Activated effector memory CD4-positive, alpha-beta T cell treated with anti-CD3 and anti-CD28 coated beads, Interleukin-2, amount 50 U/mL, for 16 hours (primary cell): ENCODE data around the gene TBC1D5.
"Not testable (repeated sequence)": the region's sequence is repeated elsewhere in the genome, so short reads cannot be mapped to it uniquely, and the experiment has no call there.

Experiments used
- DNase-seq: peaks from one replicate; pipeline ENCODE4 v3.0.0-alpha.2; 2020

TBC1D5 gene

DNA sequence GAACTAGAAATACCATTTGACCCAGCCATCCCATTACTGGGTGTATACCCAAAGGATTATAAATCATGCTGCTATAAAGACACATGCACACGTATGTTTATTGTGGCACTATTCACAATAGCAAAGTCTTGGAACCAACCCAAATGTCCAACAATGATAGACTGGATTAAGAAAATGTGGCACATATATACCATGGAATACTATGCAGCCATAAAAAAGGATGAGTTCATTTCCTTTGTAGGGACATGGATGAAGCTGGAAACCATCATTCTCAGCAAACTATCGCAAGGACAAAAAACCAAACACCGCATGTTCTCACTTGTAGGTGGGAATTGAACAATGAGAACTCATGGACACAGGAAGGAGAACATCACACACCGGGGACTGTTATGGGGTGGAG lies 210.0 kb downstream of the TBC1D5 start:
- not testable (repeated sequence) for DNase-seq

DNA sequence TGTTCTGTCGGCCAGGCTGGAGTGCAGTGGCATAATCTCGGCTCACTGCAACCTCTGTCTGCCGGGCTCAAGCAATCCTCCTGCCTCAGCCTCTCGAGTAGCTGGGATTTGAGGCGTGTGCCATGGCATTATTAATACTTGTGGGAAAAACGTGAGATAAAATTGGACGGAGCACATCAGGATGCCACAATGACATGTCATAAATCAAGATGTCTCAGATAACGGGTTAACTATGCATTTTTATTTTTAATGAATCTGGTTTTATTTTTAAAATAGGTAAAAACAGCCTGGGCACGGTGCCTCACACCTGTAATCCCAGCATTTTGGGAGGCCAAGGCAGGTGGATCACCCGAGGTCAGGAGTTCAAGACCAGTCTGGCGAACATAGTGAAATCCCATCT lies 212.8 kb downstream of the TBC1D5 start:
- DNase-seq: no peak

DNA sequence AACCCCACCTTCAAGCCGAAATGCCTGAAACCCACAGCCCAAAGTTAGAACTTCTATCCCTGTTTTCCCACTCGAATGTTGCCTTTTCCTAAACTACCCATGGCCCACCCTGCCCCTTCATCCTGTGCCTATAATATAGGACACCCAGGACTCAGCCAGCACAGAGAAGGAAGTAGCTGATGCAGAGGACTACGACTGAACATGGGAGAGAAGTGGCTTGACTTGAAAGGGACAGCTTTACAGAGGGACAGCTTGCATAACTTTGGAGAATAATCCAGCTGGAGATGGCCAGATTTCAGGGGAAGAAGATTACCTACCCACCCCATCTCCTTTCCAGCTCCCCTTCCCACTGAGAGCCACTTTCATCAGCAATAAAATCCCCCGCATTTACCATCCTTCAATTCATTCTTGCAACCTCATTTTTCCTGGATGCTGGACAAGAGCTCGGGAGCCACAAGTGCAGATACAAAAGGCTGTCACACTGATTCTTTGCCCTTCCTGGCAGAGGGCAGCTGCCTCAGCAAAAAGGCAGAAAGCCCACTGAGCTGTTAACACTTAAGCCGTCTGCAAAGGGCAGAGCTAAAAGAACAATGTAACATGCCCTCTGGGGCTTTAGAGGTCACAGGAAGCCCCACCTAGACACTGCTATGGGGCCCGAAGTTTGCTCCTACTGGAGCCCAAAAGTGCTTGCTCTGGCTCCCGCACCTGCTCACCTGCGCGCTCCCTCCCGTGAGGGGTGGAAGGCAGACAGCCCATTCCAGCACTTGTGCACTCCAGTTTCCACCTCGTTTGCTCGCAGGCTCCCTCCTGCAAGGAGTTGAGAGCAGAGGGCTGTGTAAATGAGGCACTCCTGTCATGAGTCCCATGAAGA lies 224.0 kb downstream of the TBC1D5 start:
- no peak for DNase-seq

DNA sequence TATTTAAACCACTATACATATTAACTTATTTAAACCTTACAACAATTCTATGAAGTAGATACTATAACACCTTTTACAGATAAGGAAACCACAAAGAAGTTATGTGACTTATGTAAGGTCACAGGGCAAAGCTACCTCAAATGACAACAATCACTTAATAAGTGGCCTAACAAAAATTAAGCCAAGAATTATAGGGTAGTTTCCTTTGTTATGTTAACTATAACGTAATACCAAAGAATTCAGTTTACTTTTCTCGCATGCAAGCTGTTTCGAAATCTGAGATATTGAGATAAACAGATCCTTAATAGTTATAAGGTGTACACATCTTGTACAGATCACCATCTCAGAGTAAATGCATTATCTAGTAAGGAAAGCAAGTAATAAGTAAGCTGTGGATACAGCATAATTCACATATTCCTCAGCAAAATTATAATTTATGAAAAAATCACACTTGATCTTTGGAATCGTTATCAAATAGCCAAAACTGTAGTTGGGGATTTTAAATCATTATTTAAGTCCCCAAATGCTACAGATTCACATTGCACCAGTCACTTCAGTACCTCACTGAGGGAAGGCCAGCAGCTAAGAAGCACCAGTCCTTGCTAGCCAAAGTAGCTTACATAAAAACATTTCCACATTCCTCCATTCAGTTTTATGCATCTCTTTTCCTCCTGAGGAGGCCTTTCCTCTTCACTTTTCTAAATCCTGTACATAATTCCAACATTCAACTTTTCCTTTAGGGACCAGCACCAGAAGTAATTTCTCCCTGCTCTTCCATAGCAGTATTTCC lies 226.8 kb downstream of the TBC1D5 start:
- DNase-seq: no peak

DNA sequence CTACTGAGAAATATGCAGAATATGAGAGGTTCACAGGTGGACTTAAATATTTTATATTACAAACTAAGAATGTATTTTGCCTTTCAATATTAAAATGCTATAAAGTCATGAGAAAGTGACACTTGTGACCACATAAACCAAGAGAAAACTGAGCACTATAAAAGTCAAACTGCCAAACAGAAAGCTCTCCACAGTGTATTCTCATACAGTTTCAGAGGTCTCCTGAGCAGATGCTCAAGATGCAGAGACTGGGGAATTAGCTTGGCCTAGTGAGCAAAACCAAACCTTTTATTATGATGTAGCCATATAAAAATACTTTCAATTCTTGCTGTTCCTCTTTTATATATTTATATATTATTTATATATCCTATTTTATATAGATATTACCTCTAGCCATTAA lies 227.8 kb downstream of the TBC1D5 start:
- DNase-seq: no peak

DNA sequence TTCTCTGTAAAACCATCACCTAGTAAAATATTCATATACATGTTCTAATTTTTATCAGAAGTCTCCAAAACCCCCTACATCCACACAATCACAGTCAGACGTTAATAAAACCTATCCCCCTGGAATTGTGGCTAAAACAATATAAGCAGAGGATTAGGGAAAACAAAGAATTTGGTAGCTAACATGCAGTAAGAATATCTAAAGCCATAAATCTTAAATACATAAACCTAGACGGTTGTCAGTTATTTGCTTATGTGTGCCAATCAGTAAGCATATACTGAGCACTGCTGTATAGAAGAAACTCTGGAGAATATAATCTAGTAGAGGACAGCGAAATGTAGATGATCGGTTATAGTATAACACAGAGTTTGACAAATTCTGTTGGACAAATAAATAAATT lies 232.2 kb downstream of the TBC1D5 start:
- DNase-seq: no peak

DNA sequence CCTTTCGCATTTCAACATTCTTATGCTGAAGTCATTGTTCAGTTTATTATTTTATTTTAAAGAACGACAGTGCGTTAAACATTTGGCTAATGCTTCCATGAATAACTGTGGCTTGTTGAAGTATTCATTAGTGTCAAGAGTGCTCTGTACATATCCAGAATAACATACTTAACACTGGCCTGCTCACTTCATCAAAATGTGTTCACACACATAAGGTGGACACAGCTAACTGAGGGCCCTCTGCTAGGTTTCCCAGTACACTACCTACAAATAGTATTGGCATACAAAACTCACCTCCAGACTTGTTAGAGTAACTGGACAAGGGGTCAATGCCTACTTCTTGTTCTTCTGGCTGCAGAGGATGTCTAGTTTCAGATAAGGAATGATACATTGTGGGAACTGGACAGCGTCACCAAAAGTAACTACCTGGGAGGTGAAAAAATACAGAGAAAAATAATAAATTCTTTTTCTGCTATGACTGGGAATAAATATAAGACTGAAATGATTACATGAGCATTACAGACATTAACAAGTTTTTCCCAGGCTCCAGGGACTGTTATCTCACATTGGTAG lies 234.2 kb downstream of the TBC1D5 start:
- DNase-seq: no peak

DNA sequence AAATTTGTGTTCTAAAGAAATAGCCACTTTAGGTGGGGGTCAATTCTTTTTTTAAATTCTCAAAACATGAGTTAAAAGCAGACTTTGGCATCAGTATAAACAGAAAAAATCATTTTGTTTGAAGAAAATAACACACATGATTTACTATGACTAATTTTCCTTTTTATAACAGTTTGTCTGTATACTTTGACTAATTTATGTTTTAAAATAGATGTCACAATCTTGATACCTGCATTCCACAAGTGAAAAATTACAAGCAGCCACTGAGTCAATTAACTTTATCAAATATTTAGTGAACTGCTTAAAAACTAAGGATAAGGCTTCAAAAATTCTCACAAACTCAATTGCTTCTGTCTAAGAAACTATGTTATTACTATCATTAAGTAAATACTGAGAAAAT lies 235.0 kb downstream of the TBC1D5 start:
- no peak for DNase-seq

DNA sequence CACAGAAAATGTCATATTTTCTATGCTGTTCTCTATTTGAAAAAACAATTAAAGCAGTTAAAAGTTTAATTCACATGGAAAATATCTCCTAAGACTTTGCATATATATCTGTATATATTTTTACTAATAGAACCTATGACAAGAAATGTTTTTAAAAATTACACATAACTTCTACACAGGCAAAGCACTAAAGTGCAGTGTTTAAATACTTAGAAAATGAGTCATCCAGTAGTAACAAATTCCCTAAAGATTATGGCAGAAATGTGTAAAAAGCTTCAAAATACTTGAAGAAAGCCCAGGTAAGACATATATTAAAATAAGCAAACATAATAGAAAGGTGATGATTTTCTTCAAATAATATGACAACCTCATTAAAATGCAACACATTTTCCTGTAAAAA lies 236.6 kb downstream of the TBC1D5 start:
- DNase-seq: no peak

DNA sequence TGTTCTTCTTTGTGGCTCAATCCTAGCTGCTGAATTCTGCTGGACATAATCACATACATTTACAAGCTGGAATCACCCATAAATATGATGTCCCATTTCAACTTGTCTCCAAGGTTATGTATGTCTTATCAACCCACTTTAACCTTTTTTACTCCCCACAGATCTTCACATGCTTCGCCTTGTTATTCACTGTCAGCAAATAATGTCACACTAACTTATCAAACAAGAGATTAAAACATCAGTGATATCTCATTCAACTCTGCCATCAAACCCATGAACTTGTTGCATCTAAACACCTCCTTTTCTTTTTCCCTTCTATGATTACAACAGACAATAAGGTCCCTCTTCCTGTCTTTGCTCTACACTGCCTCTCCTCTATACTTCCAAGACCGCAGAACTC lies 240.7 kb downstream of the TBC1D5 start:
- DNase-seq: no peak

DNA sequence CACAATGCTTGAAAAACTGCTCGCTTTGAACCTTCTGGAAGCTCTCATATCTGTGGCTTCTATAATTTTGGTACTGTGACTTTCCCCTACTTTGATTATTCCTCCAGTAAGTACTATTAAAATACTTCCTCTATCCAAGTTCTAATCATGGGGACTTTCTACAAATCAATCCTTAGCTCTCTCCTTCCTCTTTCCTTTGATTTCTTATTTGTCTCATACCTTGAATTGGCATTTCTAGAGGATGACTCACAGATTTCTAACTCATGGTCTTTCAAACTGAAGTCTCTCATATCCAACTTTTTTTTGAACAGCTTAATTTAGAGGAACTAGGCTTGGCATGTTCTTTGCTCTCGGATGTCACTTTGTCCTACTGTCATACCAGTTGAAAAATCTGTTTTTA lies 241.8 kb downstream of the TBC1D5 start:
- DNase-seq: no peak

DNA sequence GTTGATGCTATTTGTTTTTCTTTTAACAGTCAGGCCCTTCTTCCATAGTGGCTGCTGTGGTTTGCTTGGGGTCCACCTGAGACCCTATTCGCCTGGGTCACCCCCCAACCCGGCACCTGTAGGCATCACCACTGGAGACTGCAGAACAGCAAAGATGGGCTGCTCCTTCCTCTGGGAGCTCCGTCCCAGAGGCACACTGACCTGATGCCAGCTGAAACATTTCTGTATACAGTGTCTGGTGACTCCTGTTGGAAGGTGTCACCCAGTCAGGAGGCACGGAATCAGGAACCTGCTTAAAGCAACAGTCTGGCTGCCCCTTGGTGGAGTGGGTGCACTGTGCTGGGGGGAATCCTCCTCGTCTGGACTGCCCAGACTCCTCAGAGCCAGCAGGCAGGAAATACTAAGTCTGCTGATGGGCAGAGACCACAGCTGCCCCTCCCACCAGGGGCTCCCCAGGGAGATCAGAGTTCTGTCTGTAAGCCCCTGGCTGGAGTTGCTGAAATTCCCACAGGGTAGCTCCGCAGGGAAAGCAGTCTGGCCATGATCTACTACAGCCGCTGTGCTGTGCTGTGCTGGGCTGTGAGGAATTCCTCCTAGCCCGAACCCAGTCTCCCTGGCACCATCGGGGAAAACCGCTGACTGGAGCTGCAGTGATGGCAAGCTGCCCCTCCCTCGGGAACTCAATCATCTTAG lies 248.2 kb downstream of the TBC1D5 start:
- no peak for DNase-seq

DNA sequence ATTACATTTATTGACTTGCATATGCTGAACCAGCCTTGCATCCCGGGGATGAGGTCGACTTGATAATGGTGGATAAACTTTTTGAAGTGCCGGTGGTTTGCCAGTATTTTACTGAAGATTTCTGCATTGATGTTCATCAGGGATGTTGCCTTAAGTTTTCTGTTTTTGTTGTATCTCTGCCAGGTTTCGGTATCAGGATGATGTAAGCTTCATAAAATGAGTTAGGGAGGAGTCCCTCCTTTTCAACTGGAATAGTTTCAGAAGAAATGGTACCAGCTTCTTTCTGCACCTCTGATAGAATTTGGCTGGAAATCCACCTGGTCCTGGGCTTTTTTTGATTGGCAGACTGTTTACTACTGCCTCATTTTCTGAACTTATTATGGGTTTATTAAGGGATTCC lies 250.8 kb downstream of the TBC1D5 start:
- no peak for DNase-seq

DNA sequence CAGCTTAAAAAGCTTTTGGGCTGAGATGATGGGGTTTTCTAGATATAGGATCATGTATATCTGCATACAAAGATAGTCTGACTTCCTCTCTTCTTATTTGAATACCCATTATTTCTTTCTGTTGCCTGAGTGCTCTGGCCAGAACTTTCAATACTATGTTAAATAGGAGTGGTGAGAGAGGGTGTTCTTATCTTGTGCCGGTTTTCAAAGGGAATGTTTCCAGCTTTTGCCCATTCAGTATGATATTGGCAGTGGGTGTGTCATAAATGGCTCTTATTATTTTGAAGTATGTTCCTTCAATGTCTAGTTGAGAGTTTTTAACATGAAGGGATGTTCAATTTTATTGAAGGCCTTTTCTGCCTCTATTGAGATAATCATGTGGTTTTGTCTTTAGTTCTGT lies 251.2 kb downstream of the TBC1D5 start:
- DNase-seq: not testable (repeated sequence)

DNA sequence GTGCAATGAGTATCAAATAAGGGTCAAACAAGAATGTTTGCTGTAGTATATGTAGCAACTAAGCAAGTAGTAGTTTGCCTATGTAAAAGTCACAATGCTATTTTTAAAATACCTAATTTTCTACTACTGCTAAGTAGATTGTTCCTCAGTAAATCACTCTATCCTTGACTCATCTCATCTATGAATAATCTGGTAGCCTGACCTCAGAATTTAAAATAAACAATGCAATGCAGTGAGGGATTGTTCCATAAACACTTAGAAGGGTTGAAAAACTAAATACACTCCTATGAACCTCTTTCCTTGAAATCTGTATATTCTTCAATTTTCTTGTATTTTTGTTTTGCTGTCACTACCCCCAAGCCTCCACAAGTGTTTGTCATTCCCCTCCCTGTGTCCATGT lies 253.3 kb downstream of the TBC1D5 start:
- no peak for DNase-seq

DNA sequence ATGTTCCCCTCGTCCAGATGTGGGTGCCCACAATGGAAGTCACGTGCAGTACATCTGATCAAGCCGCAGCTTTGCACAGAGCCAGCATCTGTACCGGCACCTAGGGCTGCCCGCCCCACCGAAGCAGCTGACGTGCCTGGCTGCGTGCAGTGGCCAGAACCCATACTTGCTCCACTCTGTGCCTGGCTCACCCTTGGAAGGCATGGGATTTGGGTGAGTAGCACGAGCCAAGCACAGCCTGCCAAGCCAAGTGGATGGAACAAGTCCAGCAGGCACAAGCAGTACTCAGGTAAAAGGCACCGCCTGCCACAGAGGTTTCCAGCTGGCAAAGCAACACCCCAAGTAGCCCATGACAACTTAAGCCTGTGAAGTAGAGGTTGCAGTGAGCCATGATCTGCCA lies 261.3 kb downstream of the TBC1D5 start:
- DNase-seq: no peak

DNA sequence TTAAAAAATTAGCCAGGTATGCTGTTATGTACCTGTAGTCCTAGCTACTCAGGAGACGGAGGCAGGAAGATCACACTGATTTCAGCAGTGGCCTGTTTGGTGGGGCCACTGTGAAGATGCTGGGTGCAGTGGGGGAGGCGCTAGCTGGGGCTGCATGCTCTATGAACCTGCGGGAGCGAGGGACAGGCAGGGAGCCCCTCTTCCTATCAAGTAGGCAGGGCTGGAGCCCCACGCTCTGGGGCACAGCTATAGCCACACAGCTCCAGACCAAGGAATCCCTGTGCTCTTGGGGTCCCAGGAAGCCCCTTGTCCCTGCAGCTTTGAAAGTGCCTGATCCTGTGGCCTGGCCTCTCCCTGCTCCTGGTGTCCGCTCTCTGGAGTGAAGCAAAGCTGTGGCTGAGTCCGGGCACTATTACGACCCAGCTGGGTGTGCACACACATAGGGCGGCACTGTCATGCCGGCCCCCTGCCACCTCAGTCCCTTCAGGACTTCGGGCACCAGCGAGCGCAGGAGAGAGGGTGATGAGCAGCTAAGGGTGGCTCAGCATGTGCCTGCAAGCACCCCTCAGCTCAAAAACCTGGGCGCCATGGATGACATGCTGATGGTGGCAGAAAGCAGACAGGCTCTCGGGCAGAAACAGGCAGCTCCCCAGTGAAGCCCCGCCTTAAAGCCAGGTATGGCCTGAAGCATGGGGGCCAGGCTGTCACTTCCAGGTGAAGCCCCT lies 262.6 kb downstream of the TBC1D5 start:
- DNase-seq: no peak

DNA sequence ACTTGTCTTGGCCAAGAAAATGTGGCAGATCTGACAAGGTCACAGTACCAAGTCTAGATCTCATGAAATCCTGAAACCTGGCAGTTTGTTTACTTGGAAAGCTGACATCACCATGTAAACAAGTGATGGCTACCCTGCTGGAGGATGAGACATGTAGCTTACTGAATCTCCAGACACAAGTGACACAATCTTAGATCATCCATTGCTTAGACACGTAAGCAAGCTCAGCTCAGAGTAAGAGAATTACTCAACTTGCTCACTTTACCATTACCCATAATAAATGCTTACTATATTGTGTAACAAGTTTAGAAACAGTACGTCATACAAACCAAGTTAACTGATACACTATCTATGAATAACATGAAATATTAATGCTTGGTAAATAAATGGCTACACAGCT lies 263.8 kb downstream of the TBC1D5 start:
- no peak for DNase-seq

DNA sequence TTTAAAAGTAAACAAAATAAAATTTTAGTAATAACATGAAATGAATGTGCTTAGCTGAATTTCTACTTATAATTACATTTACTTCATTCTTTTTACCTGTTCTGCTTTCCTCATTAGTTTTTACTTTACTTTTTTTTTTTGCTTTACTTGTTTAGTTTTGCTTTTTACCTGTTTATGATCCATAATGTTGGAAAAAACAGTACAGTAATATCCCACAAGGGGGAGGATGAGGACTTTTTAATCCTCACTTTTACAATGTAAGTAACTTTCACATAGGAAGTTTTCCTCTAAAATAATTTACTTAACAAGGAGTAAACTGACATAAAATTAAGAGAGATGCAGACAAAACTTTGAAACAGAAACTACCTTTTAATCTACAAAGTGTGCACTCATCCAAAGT lies 268.7 kb downstream of the TBC1D5 start:
- DNase-seq: no peak

DNA sequence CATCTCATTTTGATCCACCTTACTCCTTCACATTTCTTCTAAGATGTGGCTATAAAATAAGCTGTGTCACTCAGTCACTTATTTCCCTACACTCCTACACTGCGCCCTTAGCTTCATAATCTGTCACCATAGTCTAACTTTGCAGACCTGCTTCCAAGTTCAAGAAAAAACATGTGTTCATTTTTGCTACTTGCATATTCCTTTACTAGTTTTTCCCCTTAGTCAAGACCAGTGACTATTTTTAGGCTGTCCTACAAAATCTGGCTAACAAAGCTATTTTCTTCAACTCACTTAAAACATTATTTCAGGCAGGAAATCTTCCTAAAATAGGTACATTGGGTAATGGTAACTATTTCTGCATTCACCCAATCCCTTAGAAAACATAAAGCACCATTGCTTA lies 272.5 kb downstream of the TBC1D5 start:
- no peak for DNase-seq

DNA sequence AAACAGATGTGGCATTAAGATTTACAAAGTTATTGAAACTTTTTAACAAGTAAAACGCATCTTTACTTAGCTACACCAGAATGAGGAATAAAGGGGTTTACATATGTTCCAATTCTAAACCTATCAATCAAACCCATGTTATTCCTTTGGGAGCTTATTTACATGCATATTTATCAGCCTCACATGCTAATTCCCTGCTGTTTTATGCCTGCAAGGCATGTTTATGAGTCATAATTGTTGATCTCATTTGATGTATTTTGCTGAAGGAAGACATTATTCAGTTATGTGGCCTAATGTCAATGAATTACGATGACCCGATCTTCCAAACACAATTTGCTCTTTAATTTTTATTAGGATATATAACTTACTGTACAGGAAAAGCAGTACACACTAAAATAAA lies 272.9 kb downstream of the TBC1D5 start:
- DNase-seq: no peak

DNA sequence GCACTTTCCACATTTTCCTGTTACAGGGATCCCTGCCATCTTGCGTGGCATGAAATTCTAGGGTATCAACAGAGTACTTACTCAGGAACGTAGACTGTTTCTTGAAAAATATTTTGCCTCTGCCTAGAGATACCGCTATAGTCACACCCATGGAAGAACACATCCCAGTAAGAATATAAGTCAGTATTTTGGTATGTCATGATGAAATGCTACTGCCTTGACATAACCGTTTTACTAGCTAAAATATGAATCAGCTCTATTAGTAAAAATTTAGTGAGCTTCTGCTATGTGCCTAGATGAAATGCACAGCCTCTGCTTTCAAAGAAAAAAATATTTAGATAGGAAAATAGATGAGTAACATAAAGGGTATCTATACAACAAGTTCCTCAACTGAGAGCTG lies 276.4 kb downstream of the TBC1D5 start:
- DNase-seq: no peak
